HCT116 (cell line): ENCODE data around the gene KRTAP8-1. TPM values are rescaled to one million over a fixed set of nuclear protein-coding genes. Genes with fewer than 3 reads are reported as not detected.

Experiments
- ATAC-seq: fragments of 200-7000 bp; cut with Tn5 transposase; 2 replicates; pipeline ENCODE4 v1.9.1; 2020; ENCODE audit warnings: mild to moderate bottlenecking, moderate library complexity
- BruUV-seq: library from RNA; stranded (reverse); fragments of 400-500 nt; replicated peaks from 2 replicates; lab custom pipeline; 2021; lab: Mats Ljungman, UMichigan
- CTCF ChIA-PET: fragments of 300-600 bp; sonication (Branson Sonifier 250); formaldehyde crosslinking; loops from one replicate; lab custom pipeline; 2021; ENCODE audit warnings: antibody characterized with exemption; lab: Charles Lee
- POLR2A ChIA-PET: fragments of 300-600, 350-600 bp; sonication (Branson Sonifier 250); formaldehyde crosslinking; loops from one replicate; lab custom pipeline; 2021; ENCODE audit warnings: antibody characterized with exemption; lab: Charles Lee
- RAD21 ChIA-PET, 2 experiments: fragments of 300-600 bp; sonication (Branson Sonifier 250); formaldehyde crosslinking; loops; one replicate each; lab custom pipeline; 2023; ENCODE audit warnings: low total read pairs in 2 of 2; ENCODE audit not compliant: uncharacterized antibody in 2 of 2, unreplicated experiment in 2 of 2, low non-redundant PET in 1 of 2; lab: Charles Lee
- DNase-seq: peaks from one replicate; pipeline ENCODE4 v3.0.0-alpha.2; 2010; ENCODE audit warnings: low read depth, low spot score
- H2AFZ ChIP-seq: fragments of 200-600 bp; shearing (Covaris generic), sonication (generic); 2 replicates; pipeline ENCODE4 v1.6.1; 2017; ENCODE audit warnings: low read depth, mixed run types, mixed read lengths, antibody characterized with exemption, low read length; ENCODE audit not compliant: poor library complexity, severe bottlenecking
- H3K27ac ChIP-seq: 2 replicates; pipeline ENCODE4 v1.5.1; 2012; ENCODE audit warnings: low read depth, low read length
- H3K27me3 ChIP-seq: fragments of 200-600 bp; sonication (generic); 2 replicates; pipeline ENCODE4 v1.6.1; 2016; ENCODE audit warnings: mixed run types, low read length, mixed read lengths; ENCODE audit not compliant: insufficient read depth
- H3K36me3 ChIP-seq, 2 experiments: fragments of 200-500 bp in 1 of 2; fragments of 200-600 bp in 1 of 2; sonication (Bioruptor generic) in 1 of 2; sonication (generic) in 1 of 2; 2 replicates each; pipeline versions ENCODE4 v1.5.1 to v1.6.1; 2014 to 2016; ENCODE audit warnings: low read length in 2 of 2, inconsistent platforms in 1 of 2, mixed read lengths in 1 of 2, mixed run types in 1 of 2; ENCODE audit not compliant: insufficient read depth in 2 of 2, control insufficient read depth in 1 of 2
- H3K4me1 ChIP-seq, 2 experiments: fragments of 200-600 bp in 1 of 2; sonication (generic) in 1 of 2; 2 replicates each; pipeline versions ENCODE4 v1.5.1 to v1.6.1; 2012 to 2017; ENCODE audit warnings: low read length in 2 of 2, inconsistent platforms in 1 of 2, mild to moderate bottlenecking in 1 of 2, mixed read lengths in 1 of 2, mixed run types in 1 of 2, moderate library complexity in 1 of 2; ENCODE audit not compliant: insufficient read depth in 2 of 2, control insufficient read depth in 1 of 2
- H3K4me2 ChIP-seq: fragments of 200-600 bp; sonication (generic); 2 replicates; pipeline ENCODE4 v1.6.1; 2017; ENCODE audit warnings: mixed run types, low read length, mixed read lengths
- H3K4me3 ChIP-seq, 2 experiments: fragments of 200-600 bp in 1 of 2; sonication (generic) in 1 of 2; replicated peaks in 1 of 2; 2 replicates each; pipeline ENCODE4 v1.5.1; 2011 to 2016; ENCODE audit warnings: low read length in 2 of 2, control low read depth in 1 of 2, low read depth in 1 of 2, mild to moderate bottlenecking in 1 of 2, mixed read lengths in 1 of 2, mixed run types in 1 of 2
- H3K79me2 ChIP-seq: fragments of 200-600 bp; sonication (generic); 2 replicates; pipeline ENCODE4 v1.6.1; 2017; ENCODE audit warnings: mild to moderate bottlenecking, mixed run types, low read length, moderate library complexity, mixed read lengths; ENCODE audit not compliant: insufficient read depth
- H3K9ac ChIP-seq: fragments of 200-600 bp; sonication (generic); 2 replicates; pipeline ENCODE4 v1.6.1; 2016; ENCODE audit warnings: low read length, mixed read lengths
- H3K9me2 ChIP-seq: fragments of 200-600 bp; sonication (generic), shearing (Covaris generic); 2 replicates; pipeline ENCODE4 v1.6.1; 2017; ENCODE audit warnings: mixed run types, mild to moderate bottlenecking, moderate library complexity; ENCODE audit not compliant: insufficient read depth
- H3K9me3 ChIP-seq, 2 experiments: fragments of 200-500 bp in 1 of 2; fragments of 200-600 bp in 1 of 2; sonication (Bioruptor generic) in 1 of 2; sonication (generic) in 1 of 2; 2 replicates each; pipeline ENCODE4 v1.6.1; 2014 to 2017; ENCODE audit warnings: low read length in 2 of 2, mixed read lengths in 2 of 2, inconsistent platforms in 1 of 2, low read depth in 1 of 2, mild to moderate bottlenecking in 1 of 2, mixed run types in 1 of 2, moderate library complexity in 1 of 2; ENCODE audit not compliant: control insufficient read depth in 1 of 2, insufficient read depth in 1 of 2
- H4K20me1 ChIP-seq: fragments of 200-600 bp; sonication (generic), shearing (Covaris generic); 2 replicates; pipeline ENCODE4 v1.6.1; 2017; ENCODE audit warnings: mixed run types, mild to moderate bottlenecking, moderate library complexity; ENCODE audit not compliant: insufficient read depth
- ATF3 ChIP-seq: IDR thresholded peaks from 2 replicates; pipeline ENCODE4 v1.6.1; 2012
- CBX3 ChIP-seq: IDR thresholded peaks from 2 replicates; pipeline ENCODE4 v1.6.1; 2012; ENCODE audit warnings: low read depth
- CTCF ChIP-seq, 3 experiments: fragments of 200-600 bp in 1 of 3; sonication (generic) in 1 of 3; IDR thresholded peaks in 2 of 3; conservative IDR thresholded peaks in 1 of 3; 2 replicates each; pipeline ENCODE4 v1.5.1; 2012 to 2017; ENCODE audit warnings: low read depth in 2 of 3, low read length in 2 of 3, antibody characterized with exemption in 1 of 3, borderline replicate concordance in 1 of 3, control low read depth in 1 of 3, mild to moderate bottlenecking in 1 of 3, mixed read lengths in 1 of 3, mixed run types in 1 of 3, moderate library complexity in 1 of 3; ENCODE audit not compliant: insufficient read depth in 1 of 3
- ELF1 ChIP-seq: IDR thresholded peaks from 2 replicates; pipeline ENCODE4 v1.6.1; 2012; ENCODE audit warnings: low read depth, borderline replicate concordance
- EZH2 ChIP-seq: fragments of 200-600 bp; sonication (generic); IDR thresholded peaks from 2 replicates; pipeline ENCODE4 v1.6.1; 2017; ENCODE audit warnings: antibody characterized with exemption, mixed run types
- EZH2phosphoT487 ChIP-seq: fragments of 200-600 bp; IDR thresholded peaks from 2 replicates; pipeline ENCODE4 v1.6.1; 2018; ENCODE audit warnings: antibody characterized with exemption, borderline replicate concordance
- FOSL1 ChIP-seq: IDR thresholded peaks from 2 replicates; pipeline ENCODE4 v1.6.1; 2012; ENCODE audit warnings: low read depth
- MAX ChIP-seq: IDR thresholded peaks from 2 replicates; pipeline ENCODE4 v1.6.1; 2012
- POLR2A ChIP-seq: IDR thresholded peaks from 2 replicates; pipeline ENCODE4 v1.7.0; 2011; ENCODE audit warnings: borderline replicate concordance; ENCODE audit not compliant: insufficient read depth, insufficient read length; ENCODE audit errors: extremely low read depth
- POLR2AphosphoS5 ChIP-seq: IDR thresholded peaks from 2 replicates; pipeline ENCODE4 v1.6.1; 2011; ENCODE audit warnings: mild to moderate bottlenecking, low read depth, low read length, moderate library complexity
- RAD21 ChIP-seq: IDR thresholded peaks from 2 replicates; pipeline ENCODE4 v1.6.1; 2012; ENCODE audit warnings: low read depth, mild to moderate bottlenecking
- REST ChIP-seq: IDR thresholded peaks from 2 replicates; pipeline ENCODE4 v1.6.1; 2012; ENCODE audit warnings: low read depth
- SIN3A ChIP-seq: IDR thresholded peaks from 2 replicates; pipeline ENCODE4 v1.6.1; 2012; ENCODE audit warnings: low read depth
- SP1 ChIP-seq: IDR thresholded peaks from 2 replicates; pipeline ENCODE4 v1.6.1; 2012; ENCODE audit warnings: low read depth
- SRF ChIP-seq: IDR thresholded peaks from 2 replicates; pipeline ENCODE4 v1.6.1; 2012; ENCODE audit warnings: low read depth
- TCF7L2 ChIP-seq: IDR thresholded peaks from 2 replicates; pipeline ENCODE4 v1.7.0; 2011; ENCODE audit warnings: borderline replicate concordance, inconsistent platforms; ENCODE audit not compliant: insufficient read depth, insufficient read length; ENCODE audit errors: extremely low read depth
- YY1 ChIP-seq: IDR thresholded peaks from 2 replicates; pipeline ENCODE4 v1.6.1; 2011; ENCODE audit warnings: low read length, low read depth, moderate library complexity, mild to moderate bottlenecking; ENCODE audit not compliant: insufficient replicate concordance; ENCODE audit errors: extremely low read depth
- ZBTB33 ChIP-seq: IDR thresholded peaks from 2 replicates; pipeline ENCODE4 v1.6.1; 2011; ENCODE audit warnings: mild to moderate bottlenecking, low read length, moderate library complexity; ENCODE audit not compliant: insufficient replicate concordance; ENCODE audit errors: extremely low read depth
- ZFX ChIP-seq: fragments of 450-650 bp; IDR thresholded peaks from 2 replicates; pipeline ENCODE4 v1.6.1; 2017
- ZNF274 ChIP-seq: fragments of 200-500 bp; sonication (Bioruptor generic); IDR thresholded peaks from 2 replicates; pipeline ENCODE4 v1.6.1; 2014; ENCODE audit warnings: mild to moderate bottlenecking, low read depth, low read length, inconsistent platforms
- intact Hi-C: fragments of 100-400 bp; cut with micrococcal nuclease; formaldehyde crosslinking; loops from 2 replicates; pipeline ENCODE4 v1.10.0; 2022
- total RNA-seq: library from RNA; stranded (reverse); gene quantifications from one replicate; pipeline ENCODE4 v1.2.1, GENCODE V29; 2021; ENCODE audit not compliant: unreplicated experiment

Gene KRTAP8-1
- total RNA-seq, 1 experiment from 2014 or later: not detected

GRCh38 chr21:30769724-30770431, 43.2 kb downstream of the KRTAP8-1 start:
- TF ChIP-seq ATF3 (no peak), ZNF274 (no peak), RAD21 (no peak), CBX3 (no peak), POLR2A (no peak), MAX (no peak), YY1 (no peak), SIN3A (no peak), POLR2AphosphoS5 (no peak), TCF7L2 (no peak), ZFX (no peak), FOSL1 (no peak), ELF1 (no peak), SP1 (no peak), EZH2 (no peak), CTCF (IDR thresholded peaks at IDR 0.05 in 2 of 3, conservative IDR thresholded peaks at IDR 0.05 in 1 of 3; ENCODE audit: borderline replicate concordance in 1 of 3, insufficient read depth in 1 of 3, low read depth in 2 of 3, low read length in 2 of 3) (no peak), ZBTB33 (no peak), REST (no peak), EZH2phosphoT487 (no peak), SRF (no peak)
- POLR2A ChIA-PET: no interaction called here
- Histone ChIP-seq H3K27ac (no peak overlapping the region), H3K4me1 (no peaks in the 10 kb centered on the region), H3K9ac (no peak overlapping the region), H4K20me1 (no peaks in the 10 kb centered on the region), H3K9me2 (no peaks in the 10 kb centered on the region), H3K27me3 (no peaks in the 10 kb centered on the region), H3K4me2 (no peak overlapping the region), H3K79me2 (no peaks in the 10 kb centered on the region), H3K36me3 (no peaks in the 10 kb centered on the region), H3K9me3 (peaks cover 4 to 18% of the 10 kb centered on the region in 2 experiments; a peak in 2 of 4 replicates), H3K4me3 (no peak overlapping the region), H2AFZ (no peak overlapping the region)
- ATAC-seq: no peak
- CTCF ChIA-PET: no interaction called here
- RAD21 ChIA-PET: no interaction called here
- intact Hi-C loops: no loop called here
- DNase-seq: no peak
- BruUV-seq: no TSS peak
